HepG2 (cell line): ENCODE measurements around the gene ATP1A1. TPM values are rescaled to one million over a fixed set of nuclear protein-coding genes. Genes with fewer than 3 reads are reported as not detected.

Experiments used
- ARHGAP35 ChIP-seq: sonication (generic); formaldehyde crosslinking; IDR thresholded peaks from 2 replicates; pipeline ENCODE4 v1.9.0; 2022; ENCODE audit warnings: mild to moderate bottlenecking, inconsistent platforms, moderate library complexity, missing genetic modification reagents, borderline replicate concordance
- ASH2L ChIP-seq: fragments of 300-600, 200-600 bp; sonication (generic); IDR thresholded peaks from 2 replicates; pipeline ENCODE4 v1.7.0; 2017; ENCODE audit warnings: low read depth, mild to moderate bottlenecking, moderate library complexity, mixed read lengths, low read length; ENCODE audit not compliant: insufficient read length
- ATF7 ChIP-seq, 2 experiments: fragments of 450-650 bp in 1 of 2; sonication (generic) in 1 of 2; formaldehyde crosslinking in 1 of 2; IDR thresholded peaks; 2 replicates each; pipeline versions ENCODE4 v1.4.0 to v1.6.1; 2016 to 2020; ENCODE audit warnings: antibody characterized with exemption in 1 of 2, mild to moderate bottlenecking in 1 of 2, missing genetic modification reagents in 1 of 2
- ATM ChIP-seq: fragments of 450-650 bp; IDR thresholded peaks from 2 replicates; pipeline ENCODE4 v1.7.1; 2017; ENCODE audit warnings: mild to moderate bottlenecking, borderline replicate concordance
- DNMT3B ChIP-seq: conservative IDR thresholded peaks from 2 replicates; pipeline ENCODE4 v1.6.1; 2016; ENCODE audit warnings: missing biosample characterization, control low read depth
- GATAD2A ChIP-seq: IDR thresholded peaks from 2 replicates; pipeline ENCODE4 v1.6.1; 2016
- HNF4A ChIP-seq: sonication (generic); formaldehyde crosslinking; IDR thresholded peaks from 2 replicates; pipeline ENCODE4 v1.4.0; 2020; ENCODE audit warnings: missing genetic modification reagents
- ISX ChIP-seq: sonication (generic); formaldehyde crosslinking; conservative IDR thresholded peaks from 2 replicates; pipeline ENCODE4 v1.5.0; 2020; ENCODE audit warnings: missing genetic modification reagents
- MLX ChIP-seq: IDR thresholded peaks from 2 replicates; pipeline ENCODE4 v1.6.1; 2016
- NFE2 ChIP-seq: sonication (generic); formaldehyde crosslinking; IDR thresholded peaks from 2 replicates; pipeline ENCODE4 v1.4.0; 2020; ENCODE audit warnings: missing genetic modification reagents
- PATZ1 ChIP-seq: sonication (generic); formaldehyde crosslinking; IDR thresholded peaks from 2 replicates; pipeline ENCODE4 v1.4.0; 2020; ENCODE audit warnings: missing genetic modification reagents
- PCBP1 ChIP-seq: fragments of 200-400 bp; formaldehyde crosslinking; IDR thresholded peaks from 2 replicates; pipeline ENCODE4 v1.6.1; 2017; ENCODE audit warnings: mild to moderate bottlenecking, low read depth, low read length, borderline replicate concordance
- PPARG ChIP-seq: conservative IDR thresholded peaks from 2 replicates; pipeline ENCODE4 v1.6.1; 2016; ENCODE audit warnings: missing biosample characterization, missing genetic modification reagents
- SALL2 ChIP-seq: sonication (generic); formaldehyde crosslinking; IDR thresholded peaks from 2 replicates; pipeline ENCODE4 v1.8.1; 2023; ENCODE audit warnings: mild to moderate bottlenecking, missing genetic modification reagents, inconsistent platforms
- SOX5 ChIP-seq: IDR thresholded peaks from 2 replicates; pipeline ENCODE4 v1.6.1; 2016; ENCODE audit warnings: borderline replicate concordance
- YEATS4 ChIP-seq: sonication (generic); formaldehyde crosslinking; IDR thresholded peaks from 2 replicates; pipeline ENCODE4 v1.4.0; 2020; ENCODE audit warnings: missing genetic modification reagents, borderline replicate concordance
- ZNF574 ChIP-seq: sonication (generic); formaldehyde crosslinking; IDR thresholded peaks from 2 replicates; pipeline ENCODE4 v1.4.0; 2020; ENCODE audit warnings: missing genetic modification reagents
- ZNF781 ChIP-seq: sonication (generic); formaldehyde crosslinking; IDR thresholded peaks from 2 replicates; pipeline ENCODE4 v1.5.1; 2020; ENCODE audit warnings: borderline replicate concordance, mild to moderate bottlenecking, missing genetic modification reagents; ENCODE audit errors: not compliant biosample characterization
- ZSCAN31 ChIP-seq: sonication (generic); formaldehyde crosslinking; IDR thresholded peaks from 2 replicates; pipeline ENCODE4 v1.5.0; 2020; ENCODE audit warnings: low read depth, mild to moderate bottlenecking, missing genetic modification reagents
- ZUFSP ChIP-seq: sonication (generic); formaldehyde crosslinking; IDR thresholded peaks from 2 replicates; pipeline ENCODE4 v1.9.0; 2021; ENCODE audit warnings: missing genetic modification reagents, mild to moderate bottlenecking, borderline replicate concordance
- ZZZ3 ChIP-seq: sonication (generic); formaldehyde crosslinking; IDR thresholded peaks from 2 replicates; pipeline ENCODE4 v1.4.0; 2020; ENCODE audit warnings: missing genetic modification reagents, mild to moderate bottlenecking, borderline replicate concordance
- polyA plus RNA-seq, 8 experiments: library from polyadenylated mRNA; depleted of rRNA in 3 of 8; stranded (reverse) in 7 of 8; unstranded in 1 of 8; fragments of >200 nt; fragmentation: Illumina TruSeq in 4 of 8; extraction: Trizol in 4 of 8; gene quantifications; 2 replicates each; pipeline versions ENCODE4 v1.2.1 to v1.2.3, GENCODE V29; 2011 to 2016; ENCODE audit warnings: low read depth in 4 of 8, missing spikeins in 1 of 8, mixed read lengths in 1 of 8; ENCODE audit not compliant: insufficient read depth in 1 of 8
- total RNA-seq, 5 experiments: library from RNA; depleted of rRNA; stranded (reverse); fragments of >200 nt; fragmentation: Illumina TruSeq; extraction: Trizol; gene quantifications; 2 replicates each; pipeline ENCODE4 v1.2.3, GENCODE V29; 2016; ENCODE audit warnings: low read depth in 1 of 5

ATP1A1 gene
- total and polyA plus RNA-seq, 2 of the 13 experiments (the other 11 are each of a cell fraction or from before 2014, with no cell fraction given), result 280 to 705 TPM

- 0 out of 2 replicates have a peak, but pooled peaks have one; percentile 18 for TF ChIP-seq PATZ1 (CRISPR knock-in tag)
- no peak for TF ChIP-seq DNMT3B
- TF ChIP-seq ARHGAP35 (CRISPR knock-in tag), result no peak
- TF ChIP-seq HNF4A (CRISPR knock-in tag), result peak; percentile 23; the same call in 1 of the 2 replicates
- TF ChIP-seq PCBP1, result no peak
- TF ChIP-seq ZZZ3, result no peak
- peak; percentile 49 for TF ChIP-seq ASH2L
- no peak for TF ChIP-seq ZSCAN31
- TF ChIP-seq YEATS4 (CRISPR knock-in tag), result peak; percentile 42; the same call in 1 of the 2 replicates
- no peak for TF ChIP-seq ISX (CRISPR knock-in tag)
- no peak for TF ChIP-seq ZNF574
- TF ChIP-seq PPARG (CRISPR knock-in tag), result 0 out of 2 replicates have a peak, but pooled peaks have one; percentile 25
- 0 out of 2 replicates have a peak, but pooled peaks have one; percentile 8 for TF ChIP-seq SOX5
- TF ChIP-seq ZUFSP (CRISPR knock-in tag), result no peak
- TF ChIP-seq NFE2, result no peak
- TF ChIP-seq ATF7 (IDR thresholded peaks at IDR 0.05), result no peak
- no peak for TF ChIP-seq ATF7 (CRISPR knock-in tag; IDR thresholded peaks at IDR 0.05)
- TF ChIP-seq SALL2, result no peak
- TF ChIP-seq GATAD2A, result peak; percentile 24; the same call in 1 of the 2 replicates
- TF ChIP-seq ZNF781, result no peak
- TF ChIP-seq ATM, result no peak
- TF ChIP-seq MLX (CRISPR knock-in tag), result no peak
These were observed 3.1 kb downstream of the ATP1A1 start (continued) for GRCh38 chr1:116375887-116376728.
